IMR-90 (cell line): ENCODE data around the gene S100A8.

Source experiments
- CEBPB ChIP-seq: IDR thresholded peaks from 2 replicates; pipeline ENCODE4 v1.6.1; 2012; ENCODE audit warnings: low read depth, low read length, improper control_type of control experiment
- CTCF ChIP-seq: conservative IDR thresholded peaks from 2 replicates; pipeline ENCODE4 v1.5.1; 2012; ENCODE audit warnings: mild to moderate bottlenecking, low read depth, low read length, improper control_type of control experiment
- ELK1 ChIP-seq: fragments of 150-350 bp; IDR thresholded peaks from 2 replicates; pipeline ENCODE4 v1.6.1; 2016; ENCODE audit warnings: low read depth, mild to moderate bottlenecking, low read length, moderate library complexity, borderline replicate concordance
- MAFK ChIP-seq: IDR thresholded peaks from 2 replicates; pipeline ENCODE4 v1.6.1; 2012; ENCODE audit warnings: low read depth, low read length, improper control_type of control experiment
- MAZ ChIP-seq: IDR thresholded peaks from 2 replicates; pipeline ENCODE4 v1.6.1; 2012; ENCODE audit warnings: low read depth, mild to moderate bottlenecking, low read length, improper control_type of control experiment, moderate library complexity, borderline replicate concordance
- POLR2A ChIP-seq: IDR thresholded peaks from 2 replicates; pipeline ENCODE4 v1.6.1; 2012; ENCODE audit warnings: mild to moderate bottlenecking, low read depth, low read length
- RCOR1 ChIP-seq: IDR thresholded peaks from 2 replicates; pipeline ENCODE4 v1.6.1; 2012; ENCODE audit warnings: mild to moderate bottlenecking, low read length, improper control_type of control experiment; ENCODE audit not compliant: insufficient replicate concordance
- RFX5 ChIP-seq: IDR thresholded peaks from 2 replicates; pipeline ENCODE4 v1.8.0; 2012; ENCODE audit warnings: low read depth, mild to moderate bottlenecking, low read length, moderate library complexity
- SMC3 ChIP-seq: fragments of 150-350 bp; IDR thresholded peaks from 2 replicates; pipeline ENCODE4 v1.6.1; 2016; ENCODE audit warnings: low read depth, mild to moderate bottlenecking, antibody characterized with exemption, low read length, moderate library complexity
- USF2 ChIP-seq: fragments of 150-350 bp; IDR thresholded peaks from 2 replicates; pipeline ENCODE4 v1.6.1; 2017; ENCODE audit warnings: mild to moderate bottlenecking, antibody characterized with exemption, low read length, low read depth

GRCh38 chr1:153389973-153390879 is 647 bp downstream of the S100A8 start:
- TF ChIP-seq SMC3 (no peak), CTCF (no peak), CEBPB (no peak), POLR2A (no peak), USF2 (no peak), RCOR1 (no peak), ELK1 (no peak), MAZ (no peak), MAFK (no peak), RFX5 (no peak)
